Neutrophil (primary cell): Measurements from ENCODE around the gene LMAN1L.
A peak's percentile ranks its signal among the peaks of the same experiment; 100 is the strongest.

ENCODE experiments used
- H3K27ac ChIP-seq: fragments of 200-600 bp; sonication (generic); 2 replicates; pipeline ENCODE4 v1.5.1; 2016; ENCODE audit warnings: mild to moderate bottlenecking, moderate library complexity
- H3K27me3 ChIP-seq: fragments of 200-600 bp; sonication (generic); 2 replicates; pipeline ENCODE4 v1.6.0; 2016; ENCODE audit warnings: mild to moderate bottlenecking
- H3K36me3 ChIP-seq: fragments of 200-600 bp; sonication (generic); 2 replicates; pipeline ENCODE4 v1.5.1; 2017
- H3K4me1 ChIP-seq, 2 experiments: fragments of 200-600 bp in 1 of 2; sonication (generic) in 1 of 2; 1 replicate in 1 of 2; 2 replicates in 1 of 2; pipeline versions ENCODE4 v1.5.1 to v1.6.1; 2013 to 2016; ENCODE audit warnings: low read depth in 1 of 2, low read length in 1 of 2, mild to moderate bottlenecking in 1 of 2, moderate library complexity in 1 of 2; ENCODE audit not compliant: control insufficient read depth in 1 of 2, insufficient read depth in 1 of 2
- H3K4me3 ChIP-seq, 2 experiments: fragments of 200-600 bp in 1 of 2; sonication (generic) in 1 of 2; 1 replicate in 1 of 2; 2 replicates in 1 of 2; pipeline ENCODE4 v1.5.1; 2013 to 2016; ENCODE audit warnings: low read depth in 1 of 2, low read length in 1 of 2, mild to moderate bottlenecking in 1 of 2, moderate library complexity in 1 of 2
- H3K9me3 ChIP-seq: fragments of 200-600 bp; sonication (generic); 2 replicates; pipeline ENCODE4 v1.5.1; 2016
- CTCF ChIP-seq: fragments of 200-600 bp; sonication (generic); IDR thresholded peaks from 2 replicates; pipeline ENCODE4 v1.5.1; 2016; ENCODE audit warnings: antibody characterized with exemption

LMAN1L gene

DNA sequence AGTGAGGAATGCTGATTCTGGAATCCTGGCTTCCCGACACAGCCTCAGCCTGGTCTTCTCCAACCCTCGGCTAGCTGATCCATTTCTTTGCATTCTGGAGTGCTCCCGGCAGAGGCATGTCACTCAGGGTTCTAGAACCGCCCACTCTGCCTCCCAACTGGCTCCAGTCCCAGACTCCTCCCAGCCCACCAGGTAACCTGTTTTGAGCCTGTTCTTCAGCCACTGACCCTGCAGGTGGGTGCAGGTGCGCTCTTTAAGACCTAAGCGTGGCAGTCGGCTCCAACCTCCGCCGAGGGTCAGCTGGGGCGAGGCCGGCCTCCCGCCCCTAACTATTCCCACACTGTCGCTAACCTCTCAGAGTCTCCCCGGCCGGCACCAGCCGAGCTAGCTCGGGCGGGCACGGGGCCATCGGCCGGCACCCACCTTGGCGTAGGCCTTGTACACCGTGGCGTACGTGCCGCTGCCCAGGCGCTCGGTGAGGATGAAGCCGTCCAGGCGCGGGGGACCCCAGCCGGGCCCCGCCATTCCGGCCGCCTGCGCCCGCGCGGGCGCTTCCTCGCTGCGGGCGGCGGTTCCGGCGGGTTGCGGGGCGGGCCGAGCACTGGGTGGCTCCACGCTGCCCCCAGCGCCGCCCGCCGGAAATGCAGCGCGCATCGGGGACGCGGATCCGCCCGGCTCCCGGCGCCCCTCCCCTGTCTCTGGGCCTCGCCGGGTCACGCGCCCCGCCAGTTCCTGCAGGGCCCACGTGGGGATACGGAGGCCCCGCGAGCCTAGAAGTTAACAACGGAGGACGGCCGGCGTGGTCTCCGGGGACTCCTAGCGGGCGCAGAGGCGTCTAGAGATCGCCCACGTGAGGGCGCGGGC, 30.2 kb downstream of the LMAN1L start, which contains the start of gene ULK3:
Gene ULK3 (minus strand): TSS at position 576 of the 864 bp plus-strand sequence. CDS start 51 bp downstream, at position 525.
- no peaks in the 10 kb centered on the region for H3K27me3 ChIP-seq
- H3K27ac ChIP-seq = peak within 1 kb of the TSS; percentile 67
- H3K9me3 ChIP-seq = no peaks in the 10 kb centered on the region
- peak; percentile 92 for TF ChIP-seq CTCF
- peaks cover 68% of the 10 kb centered on the region for H3K36me3 ChIP-seq
- peak within 1 kb of the TSS; percentile 71 to 84 for H3K4me3 ChIP-seq
- H3K4me1 ChIP-seq = peaks cover 14% of the 10 kb centered on the region in 2 experiments

DNA sequence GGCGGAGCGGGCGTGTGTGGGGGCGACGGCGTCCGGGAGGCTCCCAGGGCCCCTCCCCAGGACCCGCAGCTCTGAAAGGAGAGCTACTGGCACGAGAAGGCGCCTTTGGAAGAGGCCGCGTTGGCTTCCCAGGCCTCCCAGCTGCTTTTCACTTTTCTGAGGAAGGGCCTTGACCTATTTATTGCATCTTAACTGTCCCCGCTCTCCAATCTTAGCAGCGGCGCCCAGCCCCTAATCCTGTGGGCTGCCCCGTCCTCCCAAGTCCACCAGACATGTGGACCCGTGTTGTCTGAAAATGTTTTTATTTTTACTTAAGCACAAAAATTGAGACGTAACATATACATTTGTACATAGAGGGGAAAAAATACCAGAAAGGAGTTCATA, 30.8 kb downstream of the LMAN1L start:
- Histone ChIP-seq H3K27me3 (no peaks in the 10 kb centered on the region), H3K9me3 (no peaks in the 10 kb centered on the region), H3K4me1 (peaks cover 14% of the 10 kb centered on the region in 2 experiments), H3K36me3 (peaks cover 68% of the 10 kb centered on the region), H3K4me3 (peak overlapping the region; percentile 71 to 84), H3K27ac (peak overlapping the region; percentile 67)
- TF ChIP-seq CTCF = no peak

- Histone ChIP-seq H3K36me3 (peaks cover 68% of the 10 kb centered on the region), H3K4me3 (no peak overlapping the region), H3K27ac (peak overlapping the region; percentile 67)
Observed at GRCh38 chr15:74843891-74844299, 31.3 kb downstream of the LMAN1L start.

GRCh38 chr15:74844319-74845207, 31.9 kb downstream of the LMAN1L start:
- H3K27ac ChIP-seq = no peak overlapping the region
- peaks cover 68% of the 10 kb centered on the region for H3K36me3 ChIP-seq
- peaks cover 14% of the 10 kb centered on the region in 2 experiments for H3K4me1 ChIP-seq
- no peak overlapping the region for H3K4me3 ChIP-seq
- H3K27me3 ChIP-seq = no peaks in the 10 kb centered on the region
- no peak for TF ChIP-seq CTCF
- H3K9me3 ChIP-seq = no peaks in the 10 kb centered on the region

More at GRCh38 chr15:74843891-74844299, 31.3 kb downstream of the LMAN1L start:
- Histone ChIP-seq H3K27me3 (no peaks in the 10 kb centered on the region), H3K9me3 (no peaks in the 10 kb centered on the region), H3K4me1 (peaks cover 14% of the 10 kb centered on the region in 2 experiments)
- TF ChIP-seq CTCF = no peak

- TF ChIP-seq CTCF = no peak
- Histone ChIP-seq H3K27ac (no peak overlapping the region), H3K4me3 (no peak overlapping the region), H3K36me3 (peaks cover 68% of the 10 kb centered on the region), H3K9me3 (no peaks in the 10 kb centered on the region), H3K27me3 (no peaks in the 10 kb centered on the region), H3K4me1 (peaks cover 14% of the 10 kb centered on the region in 2 experiments)
Observed at GRCh38 chr15:74845208-74845568, 32.6 kb downstream of the LMAN1L start.
